Stimulated activated naive CD4-positive, alpha-beta T cell treated with Interleukin-2 at 50 U/mL for 16 hours (primary cell): Measurements from ENCODE around the gene FOXK1.
A peak's percentile ranks its signal among the peaks of the same experiment; 100 is the strongest.

ENCODE experiments used
- DNase-seq: peaks from one replicate; lab custom pipeline; 2025; lab: John Stamatoyannopoulos, UW

Gene FOXK1

GRCh38 chr7:4722960-4723630, 41.0 kb downstream of the FOXK1 start:
- DNase-seq = no peak

GRCh38 chr7:4724648-4725013, 42.5 kb downstream of the FOXK1 start:
- no peak for DNase-seq

GRCh38 chr7:4725014-4725849, 43.1 kb downstream of the FOXK1 start:
- no peak for DNase-seq

GRCh38 chr7:4725850-4726450, 43.9 kb downstream of the FOXK1 start:
- no peak for DNase-seq

- DNase-seq = no peak
Observed at GRCh38 chr7:4726566-4726965, 44.5 kb downstream of the FOXK1 start.

- no peak for DNase-seq
Observed at GRCh38 chr7:4727914-4728705, 46.0 kb downstream of the FOXK1 start.

GRCh38 chr7:4729266-4729665, 47.2 kb downstream of the FOXK1 start:
- DNase-seq = no peak

- DNase-seq = no peak
Observed at GRCh38 chr7:4730276-4730675, 48.2 kb downstream of the FOXK1 start.

- no peak for DNase-seq
Observed at GRCh38 chr7:4730971-4731370, 48.9 kb downstream of the FOXK1 start.

GRCh38 chr7:4731803-4732202, 49.7 kb downstream of the FOXK1 start:
- DNase-seq = no peak

GRCh38 chr7:4733936-4734528, 51.9 kb downstream of the FOXK1 start:
- DNase-seq = no peak

- DNase-seq = no peak
Observed at GRCh38 chr7:4734587-4735345, 52.7 kb downstream of the FOXK1 start.

- no peak for DNase-seq
Observed at GRCh38 chr7:4737300-4737699, 55.2 kb downstream of the FOXK1 start.

- DNase-seq = no peak
Observed at GRCh38 chr7:4738711-4739527, 56.8 kb downstream of the FOXK1 start.

- DNase-seq = peak; percentile 9
Observed at GRCh38 chr7:4739528-4739992, 57.5 kb downstream of the FOXK1 start.

- no peak for DNase-seq
Observed at GRCh38 chr7:4740796-4741195, 58.7 kb downstream of the FOXK1 start.

- DNase-seq = no peak
Observed at GRCh38 chr7:4742051-4742573, 60.0 kb downstream of the FOXK1 start.

- DNase-seq = no peak
Observed at GRCh38 chr7:4742852-4743251, 60.8 kb downstream of the FOXK1 start.

- DNase-seq = peak; percentile 69
Observed at GRCh38 chr7:4744391-4745264, 62.5 kb downstream of the FOXK1 start.
